Naive thymus-derived CD4-positive, alpha-beta T cell (primary cell): ENCODE data around the gene LYZL1. TPM values are rescaled to one million over a fixed set of nuclear protein-coding genes. Genes with fewer than 3 reads are reported as not detected.
"Not testable (repeated sequence)": the region's sequence is repeated elsewhere in the genome, so short reads cannot be mapped to it uniquely, and the experiment has no call there.

ENCODE experiments used
- ATAC-seq: fragments of 150-1000 bp; cut with Tn5 transposase; 2 replicates; pipeline ENCODE4 v1.10.0; 2021; ENCODE audit warnings: mild to moderate bottlenecking, moderate library complexity
- CTCF ChIA-PET: fragments of 350-600 bp; sonication (Branson Sonifier 250); formaldehyde crosslinking; loops from one replicate; lab custom pipeline; 2021; ENCODE audit warnings: antibody characterized with exemption; lab: Charles Lee
- POLR2A ChIA-PET: fragments of 350-600 bp; sonication (Branson Sonifier 250); formaldehyde crosslinking; loops from one replicate; lab custom pipeline; 2021; ENCODE audit warnings: antibody characterized with exemption, inconsistent platforms; lab: Charles Lee
- DNase-seq, 9 donors: peaks; one replicate each; pipeline versions ENCODE4 v3.0.0 to v3.0.0-alpha.2; 2020 to 2022; ENCODE audit warnings: mixed read lengths in 1 of 9
- H3K27ac ChIP-seq: one replicate; pipeline ENCODE4 v1.7.0; 2013; ENCODE audit warnings: mild to moderate bottlenecking, low read depth, low read length, moderate library complexity
- H3K27me3 ChIP-seq, 2 donors: one replicate each; pipeline ENCODE4 v1.7.0; 2013; ENCODE audit warnings: low read length in 2 of 2, mild to moderate bottlenecking in 2 of 2, moderate library complexity in 2 of 2; ENCODE audit not compliant: control insufficient read depth in 2 of 2, insufficient read depth in 2 of 2
- H3K36me3 ChIP-seq, 3 experiments: 1 replicate in 2 of 3; 2 replicates in 1 of 3; pipeline ENCODE4 v1.7.0; 2013; ENCODE audit warnings: low read length in 3 of 3, mild to moderate bottlenecking in 3 of 3, moderate library complexity in 1 of 3; ENCODE audit not compliant: insufficient read depth in 3 of 3, control insufficient read depth in 2 of 3
- H3K4me1 ChIP-seq, 2 donors: one replicate each; pipeline ENCODE4 v1.7.0; 2013; ENCODE audit warnings: low read length in 2 of 2, mild to moderate bottlenecking in 2 of 2, moderate library complexity in 1 of 2; ENCODE audit not compliant: control insufficient read depth in 2 of 2, insufficient read depth in 2 of 2
- H3K4me3 ChIP-seq: 2 replicates; pipeline ENCODE4 v1.7.0; 2013; ENCODE audit warnings: mild to moderate bottlenecking, low read length
- H3K9me3 ChIP-seq, 3 experiments: 1 replicate in 2 of 3; 2 replicates in 1 of 3; pipeline ENCODE4 v1.7.0; 2013; ENCODE audit warnings: low read length in 3 of 3; ENCODE audit not compliant: control insufficient read depth in 2 of 3
- H3K27ac Mint-ChIP-seq, 9 donors: one replicate each; pipeline ENCODE4 v1.8.0; 2020 to 2022; ENCODE audit warnings: mixed read lengths in 9 of 9, mild to moderate bottlenecking in 8 of 9, moderate library complexity in 5 of 9, inconsistent platforms in 2 of 9
- H3K27me3 Mint-ChIP-seq, 5 donors: one replicate each; pipeline ENCODE4 v1.8.0; 2021 to 2022; ENCODE audit warnings: mixed read lengths in 5 of 5, mild to moderate bottlenecking in 1 of 5
- H3K36me3 Mint-ChIP-seq, 5 donors: one replicate each; pipeline ENCODE4 v1.8.0; 2020 to 2022; ENCODE audit warnings: mixed read lengths in 5 of 5, mild to moderate bottlenecking in 3 of 5, inconsistent platforms in 1 of 5
- H3K4me1 Mint-ChIP-seq, 7 donors: one replicate each; pipeline ENCODE4 v1.8.0; 2020 to 2022; ENCODE audit warnings: mixed read lengths in 7 of 7, mild to moderate bottlenecking in 3 of 7, inconsistent platforms in 1 of 7
- H3K4me3 Mint-ChIP-seq, 10 donors: one replicate each; pipeline ENCODE4 v1.8.0; 2020 to 2022; ENCODE audit warnings: mild to moderate bottlenecking in 10 of 10, mixed read lengths in 10 of 10, moderate library complexity in 6 of 10, inconsistent platforms in 2 of 10
- H3K9me3 Mint-ChIP-seq, 11 donors: one replicate each; pipeline ENCODE4 v1.8.0; 2020 to 2022; ENCODE audit warnings: mixed read lengths in 11 of 11, mild to moderate bottlenecking in 4 of 11, inconsistent platforms in 1 of 11, moderate library complexity in 1 of 11
- intact Hi-C, 2 donors: fragments of 100-400 bp; cut with micrococcal nuclease; formaldehyde crosslinking; loops; one replicate each; pipeline ENCODE4 v1.15.1; 2023
- polyA plus RNA-seq, 2 donors: library from polyadenylated mRNA; unstranded; fragments of 300-500 nt; fragmentation: Illumina TruSeq; gene quantifications; one replicate each; pipeline ENCODE4 v1.2.3, GENCODE V29; 2021
- total RNA-seq, 6 experiments: library from RNA in 5 of 6; stranded (reverse) in 5 of 6; gene quantifications; 1 replicate in 5 of 6; 2 replicates in 1 of 6; pipeline ENCODE4 v1.2.3 and lab custom pipeline; 2021 to 2026

Gene LYZL1
- total and polyA plus RNA-seq, 7 experiments from 2014 or later = not detected

DNA sequence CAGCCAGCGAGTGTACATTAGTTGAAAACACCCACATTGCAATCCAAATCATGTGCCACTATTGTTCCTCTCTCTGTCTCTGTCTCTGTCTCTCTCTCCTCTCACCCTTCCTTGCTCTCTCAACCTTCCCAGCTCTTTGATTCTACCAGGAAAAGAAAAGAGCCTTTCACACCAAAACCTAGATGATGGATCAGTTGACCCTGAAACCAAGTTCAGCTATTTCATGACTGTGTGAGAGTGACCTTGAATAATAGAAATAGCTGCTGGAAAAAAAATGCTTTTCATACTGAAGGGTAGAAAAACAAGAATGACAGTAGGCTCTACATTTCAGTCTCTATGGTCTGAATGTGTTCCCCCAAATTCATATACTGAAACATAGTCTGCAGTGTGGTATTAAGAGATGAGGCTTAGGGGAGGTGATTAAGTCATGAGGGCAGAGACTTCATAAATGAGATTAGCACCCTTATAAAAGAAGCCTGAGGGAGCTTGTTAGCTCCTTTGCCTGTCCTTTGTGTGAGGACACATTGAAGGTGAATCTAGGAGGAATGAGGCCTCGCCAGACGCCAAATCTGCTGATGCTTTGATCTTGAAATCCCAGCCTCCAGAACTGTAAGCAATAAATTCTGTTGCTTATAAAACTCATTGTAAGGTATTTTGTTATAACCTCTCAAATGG lies 65.2 kb downstream of the LYZL1 start:
- ATAC-seq (no peak), DNase-seq (no peak)
- H3K9me3 ChIP-seq = no peaks in the 10 kb centered on the region
- CTCF ChIA-PET = no interaction called here
- H3K36me3 ChIP-seq = no peaks in the 10 kb centered on the region
- Mint-ChIP-seq H3K4me1 (no peaks in the 10 kb centered on the region), H3K27ac (no peak overlapping the region), H3K9me3 (peaks cover 0 to 4% (median 0%) of the 10 kb centered on the region in 11 donors), H3K27me3 (peaks cover 4 to 7% (median 7%) of the 10 kb centered on the region in 5 donors), H3K36me3 (no peaks in the 10 kb centered on the region), H3K4me3 (no peak overlapping the region)
- no peak overlapping the region for H3K27ac ChIP-seq
- H3K4me1 ChIP-seq = no peaks in the 10 kb centered on the region
- POLR2A ChIA-PET = no interaction called here
- intact Hi-C loops = no loop called here
- H3K27me3 ChIP-seq = no peaks in the 10 kb centered on the region
- no peak overlapping the region for H3K4me3 ChIP-seq

DNA sequence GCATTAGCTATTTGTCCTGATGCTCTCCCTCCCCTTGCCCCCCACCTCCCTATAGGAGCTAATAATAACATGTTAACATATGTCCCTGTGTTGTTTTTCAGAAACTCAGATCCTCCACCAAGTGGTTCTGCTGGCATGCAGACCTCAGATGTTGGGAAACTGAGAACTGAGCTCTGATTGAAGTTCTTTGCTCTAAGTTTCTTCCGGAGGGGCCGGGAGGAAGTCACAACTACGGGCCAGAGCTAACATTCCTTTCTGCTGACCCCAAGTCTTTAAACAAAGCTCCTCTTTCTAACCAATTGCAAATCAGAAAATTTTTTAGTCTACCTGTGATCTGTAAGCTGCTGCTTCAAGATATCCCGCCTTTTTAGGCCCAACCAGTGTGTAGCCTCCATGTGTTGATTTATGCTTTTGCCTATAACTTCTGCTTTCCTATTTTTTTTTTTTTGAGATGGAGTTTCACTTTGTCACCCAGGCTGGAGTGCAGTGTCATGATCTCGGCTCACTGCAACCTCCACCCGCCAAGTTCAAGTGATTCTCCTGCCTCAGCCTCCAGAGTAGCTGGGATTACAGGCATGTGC lies 66.6 kb downstream of the LYZL1 start:
- Mint-ChIP-seq H3K4me3 (no peak overlapping the region), H3K36me3 (no peaks in the 10 kb centered on the region), H3K4me1 (no peaks in the 10 kb centered on the region), H3K9me3 (no peaks in the 10 kb centered on the region), H3K27me3 (peaks cover 0 to 7% (median 0%) of the 10 kb centered on the region in 5 donors), H3K27ac (no peak overlapping the region)
- peak; percentile 36 for ATAC-seq
- intact Hi-C loops = no loop called here
- H3K4me3 ChIP-seq = no peak overlapping the region
- no peaks in the 10 kb centered on the region for H3K36me3 ChIP-seq
- no peaks in the 10 kb centered on the region for H3K9me3 ChIP-seq
- no peak for DNase-seq
- no peaks in the 10 kb centered on the region for H3K27me3 ChIP-seq
- no peak overlapping the region for H3K27ac ChIP-seq
- ChIA-PET CTCF (interaction anchor here (0.6 kb wide), 2 partner anchors 555 to 657 kb away, joined by 3 to 5 read pairs; no protein-coding TSS in a partner anchor), POLR2A (no interaction called here)
- H3K4me1 ChIP-seq = no peaks in the 10 kb centered on the region

DNA sequence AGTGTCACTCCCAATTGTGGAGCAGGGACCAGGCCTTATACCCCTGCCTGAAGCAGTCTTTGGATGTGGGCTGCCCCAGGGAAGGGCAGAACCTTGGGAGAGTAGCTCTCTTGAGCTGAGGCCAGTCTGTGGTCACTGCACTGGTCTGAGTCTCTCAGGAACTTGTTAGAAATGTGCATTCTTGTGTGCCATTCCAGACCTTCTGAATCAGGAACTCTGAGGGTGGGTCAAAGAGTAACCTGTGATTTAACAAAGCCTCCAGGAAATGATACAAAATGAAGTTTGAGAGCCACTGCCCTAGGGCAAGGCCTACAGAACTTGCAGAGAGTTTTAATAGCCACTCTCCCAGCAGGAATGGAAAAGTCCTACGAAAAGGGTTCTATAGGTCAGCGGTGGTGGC lies 68.1 kb downstream of the LYZL1 start:
- no peak overlapping the region for H3K4me3 Mint-ChIP-seq
- intact Hi-C loops = no loop called here
- no peaks in the 10 kb centered on the region for H3K9me3 Mint-ChIP-seq
- H3K36me3 Mint-ChIP-seq = no peaks in the 10 kb centered on the region
- Histone ChIP-seq H3K9me3 (no peaks in the 10 kb centered on the region), H3K36me3 (no peaks in the 10 kb centered on the region), H3K4me3 (no peak overlapping the region), H3K4me1 (no peaks in the 10 kb centered on the region), H3K27ac (no peak overlapping the region), H3K27me3 (no peaks in the 10 kb centered on the region)
- CTCF ChIA-PET = no interaction called here
- no peak for ATAC-seq
- no peaks in the 10 kb centered on the region for H3K4me1 Mint-ChIP-seq
- H3K27ac Mint-ChIP-seq = no peak overlapping the region
- POLR2A ChIA-PET = no interaction called here
- no peak for DNase-seq
- H3K27me3 Mint-ChIP-seq = peaks cover 0 to 1% (median 0%) of the 10 kb centered on the region in 5 donors

DNA sequence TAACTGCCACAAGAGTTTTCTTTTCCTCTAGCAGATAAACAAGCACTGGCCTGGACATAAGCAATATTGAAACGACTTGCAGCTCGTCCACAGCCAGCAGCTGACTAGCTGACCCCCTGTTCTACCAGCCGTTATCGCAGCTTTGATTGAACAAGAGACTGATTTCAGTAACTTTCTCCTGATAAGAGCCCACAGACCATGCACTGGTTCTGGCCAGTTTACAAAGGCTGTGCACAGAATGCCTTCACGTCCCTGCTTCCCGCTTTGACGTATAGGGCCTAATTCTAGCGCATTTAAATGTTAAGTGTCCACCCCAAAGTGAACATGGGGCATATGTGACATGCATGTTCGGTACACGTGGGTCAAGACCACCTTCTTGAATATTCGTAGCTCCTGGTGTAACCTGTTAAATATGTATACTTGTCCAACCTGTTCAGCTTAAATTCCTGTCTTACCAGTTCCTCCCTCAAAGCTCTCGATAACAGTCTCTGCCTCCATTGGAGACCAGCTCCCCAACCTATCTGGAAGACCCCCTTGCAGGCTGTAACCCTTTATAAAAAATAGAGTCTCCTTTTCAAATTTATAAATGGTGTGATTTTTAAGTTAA lies 69.2 kb downstream of the LYZL1 start:
- no peak overlapping the region for H3K4me3 ChIP-seq
- no peak for DNase-seq
- H3K9me3 ChIP-seq = no peaks in the 10 kb centered on the region
- ChIA-PET POLR2A (no interaction called here), CTCF (no interaction called here)
- Mint-ChIP-seq H3K36me3 (no peaks in the 10 kb centered on the region), H3K4me3 (no peak overlapping the region), H3K27me3 (peaks cover 0 to 4% (median 0%) of the 10 kb centered on the region in 5 donors), H3K9me3 (no peaks in the 10 kb centered on the region), H3K27ac (no peak overlapping the region), H3K4me1 (no peaks in the 10 kb centered on the region)
- no peak for ATAC-seq
- H3K27me3 ChIP-seq = no peaks in the 10 kb centered on the region
- H3K27ac ChIP-seq = no peak overlapping the region
- H3K4me1 ChIP-seq = no peaks in the 10 kb centered on the region
- no peaks in the 10 kb centered on the region for H3K36me3 ChIP-seq
- intact Hi-C loops = no loop called here

DNA sequence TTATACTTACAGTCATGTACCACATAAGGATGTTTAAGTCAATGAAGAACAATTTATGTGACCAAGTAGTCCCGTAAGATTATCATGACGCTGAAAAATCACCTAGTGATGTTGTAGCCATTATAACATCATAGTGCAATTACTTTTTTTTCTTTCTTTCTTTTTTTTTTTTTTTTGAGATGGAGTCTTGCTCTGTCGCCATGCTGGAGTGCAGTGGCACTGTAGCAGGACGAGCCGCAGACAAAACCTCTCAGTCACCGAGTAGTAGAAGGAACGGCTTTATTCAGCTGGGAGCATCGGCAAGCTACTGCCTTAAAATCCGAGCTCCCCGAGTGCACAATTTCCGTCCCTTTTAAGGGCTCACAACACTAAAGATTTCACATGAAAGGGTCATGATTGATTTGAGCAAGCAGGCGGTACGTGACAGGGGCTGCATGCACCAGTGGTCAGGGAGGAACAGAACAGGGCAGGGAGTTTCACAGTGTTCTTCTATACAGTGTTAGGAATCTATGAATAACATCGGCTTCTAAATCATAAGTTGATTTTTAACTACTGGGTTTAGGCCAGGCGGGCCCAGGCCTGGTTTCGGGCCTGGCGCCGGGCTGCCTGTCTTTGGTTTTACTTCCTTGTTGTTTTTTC lies 71.5 kb downstream of the LYZL1 start:
- intact Hi-C loops, H3K27me3 ChIP-seq, H3K4me1 ChIP-seq, H3K9me3 Mint-ChIP-seq, H3K27ac Mint-ChIP-seq, H3K4me1 Mint-ChIP-seq, H3K27me3 Mint-ChIP-seq, H3K9me3 ChIP-seq, ATAC-seq, H3K36me3 Mint-ChIP-seq, DNase-seq, H3K36me3 ChIP-seq, H3K27ac ChIP-seq, H3K4me3 ChIP-seq, POLR2A ChIA-PET, CTCF ChIA-PET, H3K4me3 Mint-ChIP-seq: not testable (repeated sequence)
